ENCODE data around the gene GTF2IRD2.
A peak's percentile ranks its signal among the peaks of the same experiment; 100 is the strongest.
"Not testable (repeated sequence)": the region's sequence is repeated elsewhere in the genome, so short reads cannot be mapped to it uniquely, and the experiment has no call there.

GTF2IRD2 gene

DNA sequence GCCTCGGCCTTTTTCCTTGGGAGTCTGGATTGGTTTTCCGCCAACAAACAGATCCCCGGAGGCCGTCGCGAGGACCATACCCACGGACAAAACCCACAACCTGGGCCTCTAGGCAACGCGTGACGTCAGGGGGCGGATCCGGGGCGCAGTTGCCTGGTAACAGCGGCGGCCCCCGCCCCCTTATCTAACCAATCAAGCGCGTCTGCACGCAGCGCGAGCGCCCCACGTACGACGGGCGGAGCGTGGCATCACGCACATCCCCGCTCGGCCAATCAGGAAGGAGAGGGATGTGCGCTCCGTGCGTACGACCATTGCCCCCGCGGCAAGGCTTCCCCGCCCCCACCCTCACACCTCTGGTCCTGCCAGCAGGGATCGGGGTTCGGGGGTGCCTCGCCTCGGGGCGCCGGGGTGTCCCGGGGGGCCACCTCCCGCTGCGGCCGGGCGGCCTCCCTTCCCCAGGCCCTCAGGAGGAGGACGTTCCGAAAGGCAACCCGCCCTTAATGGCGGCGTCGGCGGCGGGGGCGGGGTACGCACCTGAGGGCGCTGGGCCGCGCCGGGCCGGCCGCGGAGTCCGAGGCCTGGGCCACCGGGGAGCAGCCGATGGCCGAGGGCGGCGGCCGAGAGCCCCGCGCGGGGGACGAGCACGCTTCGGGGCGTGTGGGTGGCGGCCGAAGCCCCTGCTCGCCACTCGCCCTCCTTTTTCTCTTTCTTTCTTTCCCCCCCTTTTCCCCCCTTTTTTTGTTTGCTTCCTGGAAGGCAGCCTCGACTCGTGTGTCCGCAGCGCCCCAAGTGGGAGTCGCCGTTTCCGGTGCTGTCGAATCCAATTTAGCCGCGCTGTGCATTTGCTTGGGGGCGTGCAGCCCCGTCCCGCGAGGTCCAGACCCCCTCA lies at the start of gene GTF2IRD2:
Gene GTF2IRD2, minus strand, starts transcription at position 773 of the 889 bp plus-strand sequence. CDS start 15,227 bp downstream, outside the sequence.
- DNase-seq: not testable (repeated sequence)

DNA sequence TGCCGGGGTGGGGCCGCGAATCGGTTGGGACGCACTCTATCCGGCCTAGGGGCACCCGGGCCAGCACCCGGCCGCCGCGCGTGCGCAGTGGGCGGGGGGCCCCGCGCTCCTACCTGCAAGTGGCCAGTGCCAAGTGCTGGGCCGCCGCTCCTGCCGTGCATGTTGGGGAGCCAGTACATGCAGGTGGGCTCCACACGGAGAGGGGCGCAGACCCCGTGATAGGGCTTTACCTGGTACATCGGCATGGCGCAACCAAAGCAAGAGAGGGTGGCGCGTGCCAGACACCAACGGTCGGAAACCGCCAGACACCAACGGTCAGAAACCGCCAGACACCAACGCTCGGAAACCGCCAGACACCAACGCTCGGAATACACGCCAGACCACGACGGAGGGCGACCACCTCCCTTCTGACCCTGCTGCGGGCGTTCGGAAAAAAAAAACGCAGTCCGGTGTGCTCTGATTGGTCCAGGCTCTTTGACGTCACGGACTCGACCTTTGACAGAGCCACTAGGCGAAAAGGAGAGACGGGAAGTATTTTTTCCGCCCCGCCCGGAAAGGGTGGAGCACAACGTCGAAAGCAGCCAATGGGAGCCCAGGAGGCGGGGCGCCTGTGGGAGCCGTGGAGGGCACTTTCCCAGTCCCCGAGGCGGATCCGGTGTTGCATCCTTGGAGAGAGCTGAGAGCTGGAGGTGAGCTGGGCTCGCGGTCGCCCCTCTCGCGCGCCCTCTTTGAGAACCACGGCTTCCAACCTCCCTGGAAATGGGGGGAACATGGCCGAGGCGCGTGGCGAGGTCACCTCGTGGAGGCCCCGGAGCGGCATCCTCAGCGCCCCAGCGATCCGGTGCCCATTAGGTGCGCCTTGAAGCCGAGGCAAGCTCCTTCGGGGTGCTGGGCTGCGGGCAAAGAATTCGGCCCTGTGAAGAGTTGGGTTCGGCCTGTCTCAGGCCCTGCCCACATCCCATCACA lies 39.0 kb upstream of the GTF2IRD2 start:
- peak; percentile 55 for DNase-seq

DNA sequence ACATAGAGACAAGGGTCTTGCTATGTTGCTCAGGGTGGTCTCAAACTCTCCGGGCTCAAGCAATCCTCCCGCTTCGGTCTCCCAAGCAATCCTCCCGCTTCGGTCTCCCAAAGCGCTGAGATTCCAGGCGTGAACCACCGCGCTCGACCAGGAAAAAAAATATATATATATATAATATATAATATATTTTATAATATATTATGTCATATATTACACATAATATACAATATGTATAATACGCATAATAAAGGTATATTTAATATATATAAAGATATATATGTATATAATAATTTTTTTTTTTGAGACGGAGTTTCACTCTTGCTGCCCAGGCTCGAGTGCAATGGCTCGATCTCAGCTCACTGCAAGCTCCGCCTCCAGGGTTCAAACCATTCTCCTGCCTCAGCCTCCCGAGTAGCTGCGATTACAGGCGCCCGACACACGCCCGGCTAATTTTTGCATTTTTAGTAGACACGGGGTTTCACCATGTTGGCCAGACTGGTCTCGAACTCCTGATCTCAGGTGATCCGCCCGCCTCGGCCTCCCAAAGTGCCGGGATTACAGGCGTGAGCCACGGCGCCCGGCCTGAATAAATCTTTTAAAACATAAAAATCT lies 38.2 kb upstream of the GTF2IRD2 start:
- DNase-seq: not testable (repeated sequence)

DNA sequence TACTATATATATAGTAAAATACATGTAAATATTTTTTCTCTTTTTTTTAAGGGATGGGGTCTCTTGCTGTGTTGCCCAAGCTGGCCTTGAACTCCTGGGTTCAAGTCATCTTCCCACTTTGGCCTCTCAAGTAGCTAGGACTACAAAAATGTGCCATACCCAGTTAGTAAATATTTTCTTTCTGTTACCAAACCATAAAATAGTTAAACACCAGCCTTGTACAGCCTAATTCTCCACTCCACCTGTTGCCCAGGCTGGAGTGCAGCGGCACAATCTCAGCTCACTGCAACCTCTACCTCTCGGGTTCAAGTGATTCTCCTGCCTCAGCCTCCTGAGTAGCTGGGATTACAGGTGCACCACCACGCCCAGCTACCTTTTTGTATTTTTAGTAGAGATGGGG lies 33.9 kb upstream of the GTF2IRD2 start:
- DNase-seq: not testable (repeated sequence)

DNA sequence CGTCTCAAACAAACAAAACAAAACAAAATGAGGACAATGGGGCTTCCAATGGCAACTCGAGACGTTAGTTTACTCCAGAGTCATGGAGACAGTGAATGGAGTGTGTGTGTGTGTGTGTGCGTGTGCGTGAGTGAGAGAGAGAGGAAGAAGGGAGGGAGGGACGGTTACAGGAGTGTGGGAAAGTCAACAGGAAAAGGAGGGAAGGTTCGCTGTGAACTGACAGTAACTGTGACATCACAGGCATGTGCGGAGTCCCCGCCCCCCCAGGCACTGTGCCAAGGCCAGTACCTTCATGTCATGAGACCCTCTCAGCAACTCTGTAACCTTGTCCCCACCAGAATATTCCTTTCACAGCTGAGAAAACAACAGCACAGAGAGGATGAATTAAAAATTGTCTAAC lies 30.7 kb upstream of the GTF2IRD2 start:
- DNase-seq: not testable (repeated sequence)

DNA sequence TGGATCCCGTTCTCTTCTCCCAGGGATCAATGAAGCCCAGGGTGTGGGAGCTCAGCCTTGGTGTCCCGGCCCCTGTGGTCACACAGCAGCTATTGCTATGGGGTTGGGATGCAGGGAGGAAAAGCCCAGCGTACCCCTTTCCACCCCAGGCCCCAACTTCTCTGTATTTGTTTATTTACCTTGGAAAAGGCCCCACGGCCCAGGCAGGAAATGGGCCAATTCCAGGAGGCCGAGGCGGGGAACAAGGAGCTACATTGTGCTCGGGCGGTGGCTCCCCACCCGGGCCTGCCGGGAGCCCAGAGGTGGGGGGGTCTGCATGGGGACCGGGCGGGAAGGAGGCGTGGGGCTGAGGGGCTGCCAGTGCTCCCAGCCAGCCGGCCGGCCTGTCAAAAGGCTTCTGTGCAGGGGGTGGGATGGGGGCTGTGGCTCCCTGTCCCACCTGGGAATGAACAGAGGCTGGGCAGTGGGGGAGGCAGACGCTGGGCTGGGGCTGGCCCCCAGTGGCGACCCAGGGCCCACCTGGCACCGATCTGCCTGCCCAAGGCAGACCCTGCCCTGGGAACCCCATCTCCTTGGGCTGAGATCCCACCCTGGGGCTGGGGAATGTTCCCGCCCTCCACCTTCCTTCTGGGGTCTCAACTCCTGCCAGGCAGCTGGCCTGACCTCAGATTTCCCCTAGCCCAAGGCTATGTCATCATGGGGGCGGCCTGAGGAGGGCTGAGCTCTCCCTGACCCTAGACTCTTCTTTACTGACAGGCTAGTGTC lies 23.5 kb upstream of the GTF2IRD2 start:
- DNase-seq: not testable (repeated sequence)

DNA sequence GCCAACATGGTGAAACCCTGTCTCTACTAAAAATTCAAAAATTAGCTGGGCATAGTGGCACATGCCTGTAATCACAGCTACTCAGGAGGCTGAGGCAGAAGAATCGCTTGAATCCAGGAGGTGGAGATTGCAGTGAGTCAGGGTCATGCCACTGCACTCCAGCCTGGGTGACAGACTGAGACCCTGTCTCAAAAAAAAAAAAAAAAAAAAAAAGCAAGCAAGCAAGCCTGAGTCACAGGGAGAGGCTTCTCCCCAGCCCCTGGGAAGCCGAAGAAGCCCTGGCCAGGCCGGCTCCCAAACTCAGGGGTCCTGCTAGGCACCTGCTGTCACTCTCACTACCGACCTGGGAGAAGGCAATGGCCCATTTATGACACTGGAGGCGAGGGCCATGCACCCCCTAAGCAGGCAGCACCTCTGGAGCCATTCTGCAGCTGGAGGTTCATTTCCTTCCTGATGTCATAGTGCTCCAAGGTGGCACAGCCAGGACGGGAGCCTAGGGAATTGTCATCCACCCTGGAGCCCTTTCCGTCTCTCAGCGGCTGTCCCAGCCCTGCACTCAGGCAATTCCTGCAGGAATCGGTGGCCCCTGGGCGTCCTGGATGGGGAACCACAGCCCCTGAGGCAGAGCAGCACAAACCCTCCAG lies 22.8 kb upstream of the GTF2IRD2 start:
- not testable (repeated sequence) for DNase-seq

DNA sequence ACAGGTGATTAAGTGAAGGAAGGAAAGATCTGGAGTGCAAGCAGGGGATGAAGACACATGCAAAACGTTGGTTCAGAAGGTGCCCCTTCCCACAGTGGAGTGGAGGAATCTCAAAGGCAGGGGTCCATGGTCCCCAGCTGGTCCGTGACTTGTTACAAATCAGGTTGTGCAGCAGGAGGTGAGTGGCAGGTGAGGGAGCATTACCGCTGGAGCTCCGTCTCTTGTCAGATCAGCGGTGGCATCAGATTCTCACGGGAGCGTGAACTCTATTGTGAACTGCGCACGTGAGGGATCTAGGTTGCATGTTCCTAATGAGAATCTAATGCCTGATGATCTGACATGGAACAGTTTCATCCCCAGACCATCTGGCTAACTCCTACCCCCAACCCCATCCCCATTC lies 21.1 kb upstream of the GTF2IRD2 start:
- not testable (repeated sequence) for DNase-seq

DNA sequence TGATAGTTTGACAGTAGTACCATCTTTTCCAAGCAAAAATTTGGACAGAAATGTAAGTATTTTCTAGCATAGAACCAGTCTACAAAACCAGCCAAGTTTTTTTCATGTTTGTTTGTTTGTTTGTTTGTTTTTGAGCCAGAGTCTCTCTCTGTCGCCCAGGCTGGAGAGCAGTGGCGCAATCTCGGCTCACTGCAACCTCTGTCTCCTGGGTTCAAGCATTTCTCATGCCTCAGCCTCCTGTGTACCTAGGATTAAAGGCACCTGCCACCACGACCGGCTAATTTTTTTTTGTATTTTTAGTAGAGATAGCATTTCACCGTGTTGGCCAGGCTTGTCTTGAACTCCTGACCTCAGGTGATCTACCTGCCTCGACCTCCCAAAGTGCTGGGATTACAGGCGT lies 14.4 kb upstream of the GTF2IRD2 start:
- not testable (repeated sequence) for DNase-seq

DNA sequence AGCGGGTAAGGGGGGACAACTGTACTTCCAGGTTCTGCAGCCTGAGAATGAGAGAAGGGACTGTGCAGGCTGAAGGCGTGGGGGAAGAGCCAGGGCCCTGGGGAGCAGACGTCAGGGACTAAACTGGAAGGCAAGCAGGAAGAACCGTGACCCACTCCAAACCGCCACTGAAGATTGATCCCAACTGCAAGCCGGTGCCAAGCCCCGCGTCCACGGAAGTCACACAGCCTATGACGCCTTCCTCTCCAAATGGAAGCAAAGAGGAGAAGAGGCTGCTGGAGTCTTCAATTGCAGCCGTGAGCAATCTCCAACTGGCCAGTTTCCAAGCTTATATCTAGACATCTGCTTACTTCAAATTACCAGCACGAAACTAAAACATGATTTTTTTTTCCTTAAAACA lies 1.6 kb downstream of the GTF2IRD2 start:
- not testable (repeated sequence) for DNase-seq

DNA sequence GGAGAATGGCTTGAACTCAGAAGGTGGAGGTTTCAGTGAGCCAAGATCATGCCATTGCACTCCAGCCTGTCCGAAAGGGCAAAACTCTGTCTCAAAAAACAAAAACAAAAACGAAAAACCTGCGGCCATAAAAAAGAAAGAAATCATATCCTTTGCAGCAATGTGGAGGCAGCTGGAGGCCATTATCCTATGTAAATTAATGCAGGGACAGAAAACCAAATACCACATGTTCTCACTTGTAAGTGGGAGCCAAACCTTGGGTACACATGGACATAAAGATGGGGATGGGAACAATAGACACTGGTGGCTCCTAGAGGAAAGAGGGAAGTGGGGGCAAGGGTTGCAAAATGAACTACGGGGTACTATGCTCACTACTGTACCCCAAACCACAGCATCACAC lies 21.0 kb downstream of the GTF2IRD2 start:
- DNase-seq: not testable (repeated sequence)

DNA sequence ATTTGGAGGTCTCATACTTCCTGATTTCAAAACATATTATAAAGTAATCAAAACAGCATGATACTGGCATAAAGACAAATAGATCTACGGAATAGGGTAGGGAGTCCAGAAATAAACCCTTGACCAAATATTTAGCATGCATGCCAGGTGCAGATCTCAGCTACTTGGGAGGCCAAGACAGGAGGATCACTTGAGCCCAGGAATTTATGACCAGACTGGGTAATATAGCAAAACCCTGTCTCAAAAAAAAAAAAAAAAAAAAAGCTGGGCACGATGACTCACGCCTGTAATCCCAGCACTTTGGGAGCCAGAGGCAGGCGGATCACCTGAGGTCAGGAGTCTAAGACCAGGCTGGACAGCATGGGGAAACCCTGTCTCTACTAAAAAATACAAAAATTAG lies 21.4 kb downstream of the GTF2IRD2 start:
- DNase-seq: not testable (repeated sequence)

DNA sequence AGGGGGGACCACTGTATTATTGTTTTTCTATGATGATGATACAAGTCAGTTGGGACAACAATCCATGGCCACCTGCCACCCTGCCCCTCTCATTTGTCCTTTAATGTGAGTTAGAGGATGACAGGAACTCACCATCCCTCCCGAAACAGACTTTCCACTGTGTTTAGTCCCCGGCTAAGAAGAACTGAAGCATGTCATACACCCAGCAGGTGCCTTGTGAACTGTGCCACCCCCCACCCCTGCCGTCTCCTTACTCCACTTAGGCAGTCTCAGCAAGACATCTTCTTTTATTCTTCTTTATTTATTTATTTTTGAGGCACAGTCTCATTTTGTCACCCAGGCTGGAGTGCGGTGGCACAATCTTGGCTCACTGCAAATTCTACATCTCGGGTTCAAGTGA lies 30.1 kb downstream of the GTF2IRD2 start:
- not testable (repeated sequence) for DNase-seq

DNA sequence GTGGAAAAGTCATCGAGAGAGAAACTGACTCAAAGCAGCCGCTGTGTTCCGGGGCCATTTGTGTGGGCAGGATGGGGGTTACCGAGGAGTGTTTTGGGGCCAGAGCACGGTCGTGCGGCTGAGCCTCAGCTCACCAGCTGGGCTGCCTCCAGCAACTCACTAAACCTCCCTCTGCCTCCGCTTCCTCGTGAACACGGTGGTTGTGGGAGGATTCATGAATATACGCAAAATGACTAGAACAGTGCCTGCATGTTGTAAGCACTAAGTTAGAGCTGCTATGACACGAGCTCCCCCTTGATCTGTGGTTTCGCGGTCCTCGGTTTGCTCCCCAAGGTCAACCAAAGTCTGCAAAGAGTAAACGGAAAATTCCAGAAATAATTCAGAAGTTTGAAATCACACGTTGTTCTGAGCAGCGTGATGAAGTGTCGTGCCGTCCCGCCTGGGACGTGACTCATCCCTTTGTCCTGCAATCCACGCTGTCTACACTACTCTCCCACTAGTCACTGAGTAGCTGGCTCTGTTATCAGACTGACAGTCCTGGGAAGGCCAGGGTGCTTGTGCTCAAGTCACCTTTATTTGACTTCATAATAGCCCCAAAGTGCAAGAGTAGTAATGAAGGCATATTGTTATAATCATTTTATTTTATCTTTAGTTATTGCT lies 31.1 kb downstream of the GTF2IRD2 start:
- not testable (repeated sequence) for DNase-seq

DNA sequence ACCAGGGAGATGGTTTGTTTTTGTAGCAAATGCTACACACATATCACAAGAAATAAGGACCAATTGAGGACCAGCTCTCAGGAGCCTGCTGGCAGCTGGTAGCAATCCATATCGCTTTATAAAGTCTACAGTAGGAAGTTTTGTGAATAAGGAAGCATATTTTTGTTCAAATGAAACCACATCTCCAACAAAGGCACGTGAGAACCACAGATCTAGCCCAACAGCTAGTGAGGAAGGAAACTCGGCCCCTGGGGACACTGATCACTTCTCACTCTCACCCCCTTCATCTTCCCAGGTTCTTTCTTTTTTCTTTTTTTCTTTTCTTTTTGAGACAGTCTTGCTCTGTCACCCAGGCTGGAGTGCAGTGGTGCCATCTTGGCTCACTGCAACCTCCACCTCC lies 35.5 kb downstream of the GTF2IRD2 start:
- not testable (repeated sequence) for DNase-seq

DNA sequence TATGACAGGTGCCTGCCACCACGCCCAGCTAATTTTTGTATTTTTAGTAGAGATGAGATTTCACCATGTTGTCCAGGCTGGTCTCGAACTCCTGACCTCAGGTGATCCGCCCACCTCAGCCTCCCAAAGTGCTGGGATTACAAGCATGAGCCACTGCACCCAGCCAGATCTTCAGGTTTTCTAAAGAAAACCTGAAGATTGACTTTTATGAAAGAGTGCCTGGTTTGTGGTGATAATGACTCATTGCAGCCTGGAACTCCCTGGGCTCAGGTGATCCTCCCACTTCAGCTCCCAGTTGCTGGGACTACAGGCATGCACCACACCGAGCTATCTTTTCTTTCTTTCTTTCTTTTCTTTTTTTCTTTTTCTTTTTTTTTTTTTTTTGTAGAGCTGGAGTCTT lies 52.8 kb downstream of the GTF2IRD2 start:
- DNase-seq: not testable (repeated sequence)

DNA sequence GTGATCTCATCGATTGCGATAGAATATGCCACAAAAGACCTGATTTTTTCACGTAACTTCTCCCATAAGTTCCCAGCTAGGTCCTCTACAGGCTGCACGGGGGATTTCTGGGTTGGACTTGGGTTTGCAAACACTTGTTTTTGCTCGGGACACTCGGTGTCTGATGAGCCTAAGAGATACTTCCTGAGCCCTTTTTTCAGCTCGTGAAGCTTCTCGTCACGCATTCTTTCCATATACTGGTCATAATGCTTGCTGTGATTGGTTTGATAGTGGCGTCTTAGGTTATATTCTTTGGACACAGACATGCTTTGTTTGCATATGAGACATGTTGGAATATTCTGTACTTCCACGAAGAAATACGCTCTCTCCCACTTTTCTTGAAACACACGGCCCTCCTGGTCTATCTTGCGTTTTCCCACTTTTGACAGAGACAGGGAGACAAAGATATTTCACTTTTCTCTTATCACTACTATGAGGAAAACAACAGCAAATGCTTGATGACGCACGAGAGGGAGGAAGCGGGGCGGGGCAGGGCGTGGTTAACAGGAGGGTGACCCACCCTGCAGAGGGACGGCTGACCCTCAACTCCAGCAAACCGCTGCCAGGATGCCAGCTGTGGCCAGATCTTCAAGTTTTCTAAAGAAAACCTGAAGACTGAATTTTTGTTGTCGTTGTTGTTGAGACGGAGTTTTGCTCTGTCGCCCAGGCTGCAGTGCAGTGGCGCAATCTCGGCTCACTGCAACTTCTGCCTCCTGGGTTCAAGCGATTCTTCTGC lies 53.4 kb downstream of the GTF2IRD2 start:
- DNase-seq: not testable (repeated sequence)

DNA sequence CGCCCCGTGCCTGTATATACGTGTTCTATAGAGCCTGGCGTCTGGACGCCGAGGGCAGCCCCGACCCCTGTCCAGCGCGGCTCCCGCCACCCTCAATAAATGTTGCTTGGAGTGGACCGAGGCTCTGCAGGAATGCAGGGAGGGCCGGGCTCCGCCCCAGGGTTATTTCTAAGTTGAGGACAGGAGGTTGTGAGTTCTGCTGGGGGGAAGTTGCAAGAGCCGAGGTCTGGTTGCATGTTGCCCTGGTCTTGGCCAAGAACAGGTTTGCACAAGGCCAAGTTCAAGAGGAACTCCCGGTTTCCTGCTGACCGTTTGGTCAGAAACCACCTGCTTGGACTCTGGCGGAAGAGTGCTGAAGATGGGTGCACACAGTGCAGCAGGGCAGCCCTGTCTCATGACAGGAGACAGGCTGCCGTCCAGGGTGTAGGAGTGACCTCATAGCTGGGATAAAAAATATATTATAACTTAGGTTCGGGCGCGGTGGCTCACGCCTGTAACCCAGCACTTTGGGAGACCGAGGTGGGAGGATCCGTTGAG lies 62.1 kb downstream of the GTF2IRD2 start:
- DNase-seq: not testable (repeated sequence)

DNA sequence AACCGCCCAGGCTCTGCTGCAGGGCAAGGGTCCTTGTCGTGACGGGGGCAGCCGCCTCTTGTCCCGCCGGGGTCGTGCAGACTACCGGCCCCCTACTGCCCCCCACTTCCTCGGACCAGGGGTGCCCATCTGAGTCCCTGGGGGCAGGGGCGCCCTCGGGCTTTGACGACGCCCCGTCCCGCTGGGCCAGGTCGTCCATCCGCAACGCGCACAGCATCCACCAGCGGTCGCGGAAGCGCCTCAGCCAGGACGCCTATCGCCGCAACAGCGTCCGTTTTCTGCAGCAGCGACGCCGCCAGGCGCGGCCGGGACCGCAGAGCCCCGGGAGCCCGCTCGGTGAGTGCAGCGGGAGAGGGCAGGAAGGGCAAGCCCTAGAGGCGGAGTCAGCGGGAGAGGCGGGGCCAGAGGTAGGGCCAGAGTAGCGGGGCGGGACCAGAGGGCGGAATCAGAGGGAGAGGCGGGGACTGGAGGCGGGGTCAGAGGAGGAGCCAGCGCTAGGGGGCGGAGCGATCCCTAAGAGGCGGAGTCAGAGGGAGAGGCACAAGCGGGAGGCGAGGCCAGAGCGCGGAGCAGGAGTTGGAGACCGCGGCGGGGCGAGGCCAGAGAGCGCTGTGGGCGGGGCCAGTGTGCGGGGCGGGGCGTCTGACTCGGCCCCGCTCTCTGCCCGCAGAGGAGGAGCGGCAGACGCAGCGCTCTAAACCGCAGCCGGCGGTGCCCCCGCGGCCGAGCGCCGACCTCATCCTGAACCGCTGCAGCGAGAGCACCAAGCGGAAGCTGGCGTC lies 62.8 kb downstream of the GTF2IRD2 start:
- DNase-seq: peak; percentile 89
